ENCODE measurements around the gene RSPH10B2. TPM values are rescaled to one million over a fixed set of nuclear protein-coding genes. Genes with fewer than 3 reads are reported as not detected.
A peak's percentile ranks its signal among the peaks of the same experiment; 100 is the strongest.
"Not testable (repeated sequence)": the region's sequence is repeated elsewhere in the genome, so short reads cannot be mapped to it uniquely, and the experiment has no call there.

Gene RSPH10B2
- not detected in 2 replicates for total RNA-seq (2014; rRNA removed)
- polyA plus RNA-seq (2012): 0.07 TPM

GRCh38 chr7:6753964-6754363, at the start of gene RSPH10B2:
Gene RSPH10B2, plus strand, starts transcription at chr7:6754103. Its CDS starts 3,575 bp downstream, at chr7:6757678.
- not testable (repeated sequence) for DNase-seq (ENCODE audit: low read depth)

- DNase-seq (ENCODE audit: low read depth): peak; percentile 53
Observed at GRCh38 chr7:6705959-6706665, 47.8 kb upstream of the RSPH10B2 start.

- peak; percentile 95 for DNase-seq (ENCODE audit: low read depth)
Observed at GRCh38 chr7:6706666-6707407, 47.1 kb upstream of the RSPH10B2 start, which contains the start of gene ZNF12. Gene ZNF12, minus strand, starts transcription at chr7:6706947. Its CDS starts 1,774 bp downstream, at chr7:6705173.

GRCh38 chr7:6708304-6708703, 45.6 kb upstream of the RSPH10B2 start:
- no peak for DNase-seq (ENCODE audit: low read depth)

- peak; percentile 16 for DNase-seq (ENCODE audit: low read depth)
Observed at GRCh38 chr7:6709808-6710207, 44.1 kb upstream of the RSPH10B2 start.

- no peak for DNase-seq (ENCODE audit: low read depth)
Observed at GRCh38 chr7:6714360-6714759, 39.5 kb upstream of the RSPH10B2 start.

- not testable (repeated sequence) for DNase-seq (ENCODE audit: low read depth)
Observed at GRCh38 chr7:6715898-6716297, 38.0 kb upstream of the RSPH10B2 start.

GRCh38 chr7:6718124-6718523, 35.8 kb upstream of the RSPH10B2 start:
- no peak for DNase-seq (ENCODE audit: low read depth)

GRCh38 chr7:6724351-6724750, 29.6 kb upstream of the RSPH10B2 start:
- DNase-seq (ENCODE audit: low read depth): not testable (repeated sequence)

GRCh38 chr7:6725003-6725402, 28.9 kb upstream of the RSPH10B2 start:
- no peak for DNase-seq (ENCODE audit: low read depth)

GRCh38 chr7:6726341-6726740, 27.6 kb upstream of the RSPH10B2 start:
- not testable (repeated sequence) for DNase-seq (ENCODE audit: low read depth)

- DNase-seq (ENCODE audit: low read depth): peak; percentile 93
Observed at GRCh38 chr7:6727663-6728062, 26.2 kb upstream of the RSPH10B2 start.

GRCh38 chr7:6728893-6729491, 24.9 kb upstream of the RSPH10B2 start:
- DNase-seq (ENCODE audit: low read depth): not testable (repeated sequence)

GRCh38 chr7:6729492-6730342, 24.2 kb upstream of the RSPH10B2 start:
- DNase-seq (ENCODE audit: low read depth): peak; percentile 93

- no peak for DNase-seq (ENCODE audit: low read depth)
Observed at GRCh38 chr7:6730343-6730633, 23.6 kb upstream of the RSPH10B2 start.

- not testable (repeated sequence) for DNase-seq (ENCODE audit: low read depth)
Observed at GRCh38 chr7:6738415-6738814, 15.5 kb upstream of the RSPH10B2 start.

GRCh38 chr7:6744410-6745100, 9.3 kb upstream of the RSPH10B2 start:
- DNase-seq (ENCODE audit: low read depth): not testable (repeated sequence)

GRCh38 chr7:6749335-6749734, 4.6 kb upstream of the RSPH10B2 start:
- DNase-seq (ENCODE audit: low read depth): not testable (repeated sequence)

GRCh38 chr7:6750173-6750572, 3.7 kb upstream of the RSPH10B2 start:
- DNase-seq (ENCODE audit: low read depth): not testable (repeated sequence)

- not testable (repeated sequence) for DNase-seq (ENCODE audit: low read depth)
Observed at GRCh38 chr7:6761186-6761585, 7.3 kb downstream of the RSPH10B2 start.

- not testable (repeated sequence) for DNase-seq (ENCODE audit: low read depth)
Observed at GRCh38 chr7:6781581-6781980, 27.7 kb downstream of the RSPH10B2 start.
